Measurements from ENCODE around the gene LTC4S.
A peak's percentile ranks its signal among the peaks of the same experiment; 100 is the strongest.
"Not testable (repeated sequence)": the region's sequence is repeated elsewhere in the genome, so short reads cannot be mapped to it uniquely, and the experiment has no call there.

The LTC4S gene

GRCh38 chr5:179827680-179828079 is 33.9 kb downstream of the LTC4S start:
- DNase-seq, result peak; percentile 87 to 89

- DNase-seq, result no peak
These were observed 35.1 kb downstream of the LTC4S start for GRCh38 chr5:179828756-179829421.

- no peak for DNase-seq
These were observed 36.1 kb downstream of the LTC4S start for GRCh38 chr5:179829732-179830435.

DNA sequence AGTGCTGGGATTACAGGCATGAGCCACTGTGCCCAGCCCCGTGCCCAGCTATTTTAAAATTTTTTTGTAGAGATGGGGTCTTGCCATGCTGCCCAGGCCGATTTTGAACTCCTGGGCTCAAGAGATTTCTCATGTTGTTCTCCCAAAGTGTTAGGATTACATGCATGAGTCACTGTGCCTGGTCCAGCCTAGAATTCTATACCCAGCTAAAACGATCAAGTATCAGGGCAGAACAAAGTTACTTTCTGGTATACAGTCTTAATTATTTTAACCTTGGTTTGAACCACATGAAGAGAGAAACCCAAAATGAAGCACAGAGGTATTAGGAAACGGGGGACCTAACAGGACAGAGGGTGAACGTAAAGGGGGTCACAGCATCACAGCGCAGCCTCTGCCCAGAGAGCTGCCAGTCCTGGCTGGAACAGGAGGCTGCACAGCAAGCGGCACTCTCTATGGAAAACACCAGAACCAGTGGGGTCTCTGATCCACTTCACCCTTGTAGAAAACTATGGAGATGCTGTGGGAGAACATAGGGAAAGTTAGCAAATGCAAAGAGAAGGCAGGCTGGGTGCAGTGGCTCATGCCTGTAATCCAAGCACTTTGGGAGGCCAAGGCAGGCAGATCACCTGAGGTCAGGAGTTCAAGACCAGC is 37.2 kb downstream of the LTC4S start:
- no peak for DNase-seq

GRCh38 chr5:179832039-179832745 is 38.4 kb downstream of the LTC4S start:
- DNase-seq, result no peak

DNA sequence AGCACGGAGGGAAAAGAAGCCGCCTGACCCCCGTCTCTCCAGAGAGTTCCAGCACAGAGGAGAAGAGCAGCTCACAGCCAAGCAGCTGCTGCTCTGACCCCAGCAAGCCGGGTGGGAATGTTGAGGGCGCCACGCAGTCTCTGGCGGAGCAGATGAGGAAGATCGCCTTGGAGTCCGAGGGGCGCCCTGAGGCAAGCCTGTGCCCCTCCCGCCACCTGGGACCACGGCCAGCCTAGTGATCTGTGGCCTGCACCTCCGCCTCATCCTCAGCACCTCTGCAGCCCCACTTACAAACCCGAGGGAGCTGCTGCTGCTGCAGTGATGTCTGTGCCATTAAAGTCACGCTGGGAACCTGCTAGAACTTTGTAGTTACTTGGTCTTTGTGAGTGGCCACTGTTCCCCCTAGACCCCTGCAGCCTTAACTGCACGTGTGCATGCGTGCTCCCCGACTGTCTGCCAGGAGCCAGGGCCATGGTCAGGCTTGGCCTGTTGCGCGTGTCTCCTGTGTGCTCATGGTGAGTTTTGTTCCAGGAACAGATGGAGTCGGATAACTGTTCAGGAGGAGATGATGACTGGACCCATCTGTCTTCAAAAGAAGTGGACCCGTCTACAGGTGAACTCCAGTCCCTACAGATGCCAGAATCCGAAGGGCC is 39.4 kb downstream of the LTC4S start:
- DNase-seq, result no peak

GRCh38 chr5:179833709-179834070 is 39.9 kb downstream of the LTC4S start:
- DNase-seq, result no peak

DNA sequence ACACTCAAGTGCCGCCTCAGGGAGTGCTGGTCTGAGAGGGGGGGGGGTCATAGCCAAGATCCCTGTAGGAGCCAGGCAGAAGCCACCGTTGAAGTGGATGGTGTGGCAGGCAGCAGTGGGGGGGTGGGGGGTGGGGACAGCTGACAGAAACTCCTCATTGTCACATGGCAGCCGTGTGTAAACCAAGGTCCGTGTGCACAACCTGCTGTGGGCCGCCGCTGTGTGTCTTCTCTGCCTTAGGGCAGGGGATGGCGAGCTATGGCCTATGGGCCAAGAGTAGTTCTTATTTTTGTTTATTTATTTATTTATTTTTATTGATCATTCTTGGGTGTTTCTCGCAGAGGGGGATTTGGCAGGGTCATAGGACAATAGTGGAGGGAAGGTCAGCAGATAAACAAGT is 40.3 kb downstream of the LTC4S start:
- DNase-seq, result no peak

DNA sequence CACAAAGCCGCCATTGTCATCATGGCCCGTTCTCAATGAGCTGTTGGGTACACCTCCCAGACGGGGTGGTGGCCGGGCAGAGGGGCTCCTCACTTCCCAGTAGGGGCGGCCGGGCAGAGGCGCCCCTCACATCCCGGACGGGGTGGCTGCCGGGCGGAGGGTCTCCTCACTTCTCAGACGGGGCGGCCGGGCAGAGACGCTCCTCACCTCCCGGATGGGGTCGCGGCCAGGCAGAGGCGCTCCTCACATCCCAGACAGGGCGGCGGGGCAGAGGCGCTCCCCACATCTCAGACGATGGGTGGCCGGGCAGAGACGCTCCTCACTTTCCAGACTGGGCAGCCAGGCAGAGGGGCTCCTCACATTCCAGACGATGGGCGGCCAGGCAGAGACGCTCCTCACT is 41.1 kb downstream of the LTC4S start:
- DNase-seq, result not testable (repeated sequence)

- DNase-seq, result no peak
These were observed 42.6 kb downstream of the LTC4S start for GRCh38 chr5:179836225-179837019.

- no peak for DNase-seq
These were observed 43.6 kb downstream of the LTC4S start for GRCh38 chr5:179837076-179838011.

DNA sequence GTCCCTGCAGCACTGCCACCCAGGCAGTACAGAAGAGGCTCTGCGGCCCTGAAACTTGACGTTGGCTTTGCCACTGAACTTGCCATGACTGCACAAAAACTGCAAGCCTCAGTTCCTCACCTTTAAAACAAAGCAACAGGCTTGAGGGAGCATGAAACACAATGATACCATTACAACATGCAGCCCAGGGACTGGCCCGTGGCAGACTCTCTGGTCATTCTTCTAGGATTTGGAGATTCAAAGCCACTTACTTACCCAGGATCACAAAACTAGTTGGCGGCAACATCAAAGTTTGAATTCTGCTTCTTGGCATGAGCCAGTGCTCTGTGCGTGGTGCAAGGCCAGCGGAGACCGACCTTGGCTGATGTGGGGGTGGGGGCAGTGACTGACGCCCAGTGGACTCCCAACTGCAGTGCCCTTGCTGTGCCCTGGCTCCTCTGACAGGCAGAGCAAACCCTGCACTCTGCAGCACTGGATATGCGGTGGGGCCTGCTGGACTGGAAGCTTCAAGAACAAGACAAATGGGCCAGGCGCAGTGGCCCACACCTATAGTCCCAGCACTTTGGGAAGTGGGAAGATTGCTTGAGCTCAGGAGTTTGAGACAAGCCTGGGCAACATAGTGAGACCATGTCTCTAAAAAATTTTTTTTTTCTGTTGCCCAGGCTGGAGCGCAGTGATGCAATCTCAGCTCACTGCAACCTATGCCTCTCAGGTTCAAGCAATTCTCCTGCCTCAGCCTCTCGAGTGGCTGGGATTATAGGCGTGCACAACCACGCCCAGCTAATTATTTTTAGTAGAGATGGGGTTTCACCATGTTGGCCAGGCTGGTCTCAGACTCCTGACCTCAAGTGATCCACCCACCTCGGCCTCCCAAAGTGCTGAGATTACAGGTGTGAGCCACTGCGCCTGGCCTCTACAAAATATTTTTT is 45.8 kb downstream of the LTC4S start:
- no peak for DNase-seq

DNA sequence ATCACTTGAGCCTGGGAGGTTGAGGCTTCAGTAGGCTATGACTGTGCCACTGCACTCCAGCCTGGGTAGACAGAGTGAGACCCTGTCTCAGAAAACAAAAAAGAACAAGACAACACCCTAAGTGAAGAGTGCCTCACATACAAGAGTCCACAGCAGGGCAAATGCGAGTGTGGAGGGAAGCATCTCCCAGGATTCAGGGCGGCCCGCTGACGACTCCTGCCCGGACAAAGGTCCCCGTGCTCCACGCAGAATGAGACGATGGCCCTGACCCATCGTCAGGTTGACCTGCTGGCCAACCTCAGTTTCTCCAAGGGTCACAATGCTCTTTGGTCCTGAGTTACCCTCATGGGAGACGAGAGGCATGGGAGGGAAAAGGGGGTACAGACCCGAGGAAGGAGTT is 46.5 kb downstream of the LTC4S start:
- no peak for DNase-seq

DNA sequence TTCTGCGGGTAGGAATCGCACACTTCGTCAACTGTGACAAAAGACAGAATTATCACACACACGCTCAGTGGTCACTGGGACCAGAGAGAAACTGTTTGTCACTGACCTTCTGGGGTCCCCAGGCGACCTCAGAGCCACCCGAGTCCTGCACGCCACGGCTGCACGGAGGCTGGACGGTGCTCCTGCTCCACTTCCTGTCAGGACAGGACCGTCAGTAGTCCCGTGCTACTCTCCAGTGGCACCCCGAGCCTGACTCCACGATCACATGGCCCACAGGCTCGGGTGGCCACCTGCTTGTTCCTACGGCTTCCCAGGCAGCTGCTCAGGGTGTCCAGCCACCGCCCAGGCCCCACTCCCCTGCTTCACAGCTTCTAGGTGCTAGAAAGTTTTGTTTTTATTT is 47.0 kb downstream of the LTC4S start:
- DNase-seq, result no peak

DNA sequence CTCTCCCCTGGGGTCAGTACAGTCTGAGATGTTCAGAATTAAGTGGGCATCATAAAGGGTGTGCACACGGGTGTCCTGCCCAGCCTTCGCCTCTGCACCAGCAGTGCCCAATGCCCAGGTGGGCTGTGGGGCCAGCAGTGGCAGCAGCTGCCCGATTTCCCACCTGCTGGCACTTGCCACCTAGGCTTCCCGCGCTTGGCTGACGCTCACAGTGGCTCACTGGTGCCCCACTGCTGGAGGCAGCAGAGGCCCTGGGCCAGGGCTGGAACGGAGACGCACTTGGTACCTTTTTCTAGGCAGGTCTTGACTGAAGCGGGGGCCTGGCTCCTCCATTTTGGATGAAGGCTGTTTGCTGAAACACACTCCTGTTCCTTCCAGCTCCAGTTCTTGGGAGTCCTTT is 47.8 kb downstream of the LTC4S start:
- DNase-seq, result no peak

Data from inflammatory macrophage (primary cell).